Measurements from ENCODE around the gene SH3YL1. TPM values are rescaled to one million over a fixed set of nuclear protein-coding genes. Genes with fewer than 3 reads are reported as not detected.

Gene SH3YL1
- total RNA-seq, 4 donors from 2014 or later, result 23.9 to 41.9 (median 32.0) TPM

GRCh38 chr2:237878-238277 is 26.0 kb downstream of the SH3YL1 start:
- TF ChIP-seq CTCF (IDR thresholded peaks at IDR 0.05), result no peak
- DNase-seq (ENCODE audit: low spot score), result no peak
- no peak for ATAC-seq (ENCODE audit: low FRiP score)

GRCh38 chr2:236993-237539 is 26.8 kb downstream of the SH3YL1 start:
- no peak for TF ChIP-seq CTCF (IDR thresholded peaks at IDR 0.05)
- ATAC-seq (ENCODE audit: low FRiP score), result no peak
- DNase-seq (ENCODE audit: low spot score), result no peak

- ATAC-seq (ENCODE audit: low FRiP score) (no peak), DNase-seq (ENCODE audit: low spot score) (no peak)
- TF ChIP-seq CTCF (IDR thresholded peaks at IDR 0.05), result no peak
These were observed 29.4 kb downstream of the SH3YL1 start for GRCh38 chr2:234421-234820.

- TF ChIP-seq CTCF (IDR thresholded peaks at IDR 0.05), result no peak
- no peak for DNase-seq (ENCODE audit: low spot score)
- no peak for ATAC-seq (ENCODE audit: low FRiP score)
These were observed 30.8 kb downstream of the SH3YL1 start for GRCh38 chr2:233030-233429.

- TF ChIP-seq CTCF (IDR thresholded peaks at IDR 0.05), result no peak
- ATAC-seq (ENCODE audit: low FRiP score) (no peak), DNase-seq (ENCODE audit: low spot score) (no peak)
These were observed 32.2 kb downstream of the SH3YL1 start for GRCh38 chr2:231521-232185.

GRCh38 chr2:228518-229278 is 35.1 kb downstream of the SH3YL1 start:
- TF ChIP-seq CTCF (IDR thresholded peaks at IDR 0.05), result no peak
- ATAC-seq (ENCODE audit: low FRiP score) (no peak), DNase-seq (ENCODE audit: low spot score) (no peak)

Data from omental fat pad (tissue), 4 donors.